DMS53 treated with DMSO at 0.1 percent for 48 hours (cell line): ENCODE data around the gene RBMX.

ENCODE experiments used
- DNase-seq: peaks from one replicate; lab custom pipeline; 2025; ENCODE audit not compliant: unreplicated experiment; lab: John Stamatoyannopoulos, UW

The RBMX gene

GRCh38 chrX:136849395-136849794, 31.1 kb downstream of the RBMX start:
- no peak for DNase-seq

DNA sequence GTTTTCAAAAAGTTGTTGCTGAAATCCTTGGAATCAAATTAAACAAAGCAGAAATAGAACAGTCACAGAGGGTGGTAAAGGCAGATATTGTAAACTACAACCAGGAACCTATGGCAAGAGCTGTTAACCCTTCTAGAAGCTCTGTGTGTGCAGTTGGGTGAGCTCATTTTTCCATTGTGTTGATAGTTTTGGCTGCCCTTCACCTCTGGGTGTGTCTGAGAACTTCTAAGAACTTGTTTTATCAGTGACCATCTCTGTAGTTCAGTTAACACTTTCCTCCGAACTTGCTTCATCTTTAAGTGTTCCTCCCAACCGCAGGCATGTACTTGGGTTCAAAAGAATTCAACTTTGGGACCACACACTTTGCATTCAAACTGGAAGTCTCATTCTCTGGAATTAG, 32.7 kb downstream of the RBMX start:
- no peak for DNase-seq

- DNase-seq: no peak
These were observed 41.3 kb downstream of the RBMX start for GRCh38 chrX:136839196-136839595.

GRCh38 chrX:136835761-136836160, 44.8 kb downstream of the RBMX start:
- no peak for DNase-seq

- no peak for DNase-seq
These were observed 51.1 kb downstream of the RBMX start for GRCh38 chrX:136829413-136829812.

- DNase-seq: no peak
These were observed 51.7 kb downstream of the RBMX start for GRCh38 chrX:136828830-136829229.

GRCh38 chrX:136827026-136827425, 53.5 kb downstream of the RBMX start:
- DNase-seq: peak; percentile 38

DNA sequence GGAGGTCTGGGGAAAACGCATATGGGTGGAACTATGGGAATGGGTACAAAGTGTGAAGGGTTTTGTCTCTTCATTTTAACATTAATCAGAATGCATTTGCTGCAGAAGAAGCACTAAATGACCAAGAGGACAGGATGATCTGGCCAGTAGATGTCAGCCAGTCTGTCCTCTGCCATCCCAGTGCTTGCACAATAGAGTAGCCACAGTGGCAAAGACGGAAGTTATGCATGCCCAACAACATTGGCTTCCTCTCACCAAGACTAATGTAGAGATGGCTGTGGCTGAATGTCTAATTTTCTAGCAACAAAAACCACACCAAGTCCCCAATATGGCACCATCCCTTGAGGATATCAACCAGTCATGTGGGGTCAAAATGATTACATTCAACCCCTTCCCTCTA, 54.8 kb downstream of the RBMX start:
- no peak for DNase-seq
